WI38 (cell line): ENCODE data around the gene TRIM44.

Experiments
- H3K4me3 ChIP-seq: 2 replicates; pipeline ENCODE4 v1.5.1; 2011; ENCODE audit warnings: low read depth, mild to moderate bottlenecking, control low read depth, low read length
- TF ChIP-seq, protein P1 (sequence below): IDR thresholded peaks from 2 replicates; pipeline ENCODE4 v1.5.1; 2012; ENCODE audit warnings: low read depth, mild to moderate bottlenecking, control low read depth, low read length

The TRIM44 gene

DNA sequence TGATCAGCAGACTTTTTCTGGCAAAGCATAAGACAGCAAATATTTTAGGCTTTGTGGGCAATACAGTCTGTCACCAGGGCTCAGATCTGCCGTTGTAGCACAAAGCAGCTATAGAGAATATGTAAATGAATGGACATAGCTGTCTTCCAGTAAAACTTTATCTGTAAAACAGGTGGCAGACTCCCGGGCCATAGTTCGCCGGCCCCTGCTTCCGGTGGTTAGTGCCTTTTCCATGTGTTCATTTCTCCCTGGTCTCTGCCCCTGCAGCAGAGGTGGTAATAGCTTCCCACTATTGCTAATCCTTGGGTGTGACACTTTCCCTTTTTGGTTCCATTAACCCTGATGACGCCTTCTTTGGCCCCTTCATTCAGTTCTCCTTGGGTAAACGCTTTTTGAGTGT is 187.6 kb downstream of the TRIM44 start:
- TF ChIP-seq, protein P1, sequence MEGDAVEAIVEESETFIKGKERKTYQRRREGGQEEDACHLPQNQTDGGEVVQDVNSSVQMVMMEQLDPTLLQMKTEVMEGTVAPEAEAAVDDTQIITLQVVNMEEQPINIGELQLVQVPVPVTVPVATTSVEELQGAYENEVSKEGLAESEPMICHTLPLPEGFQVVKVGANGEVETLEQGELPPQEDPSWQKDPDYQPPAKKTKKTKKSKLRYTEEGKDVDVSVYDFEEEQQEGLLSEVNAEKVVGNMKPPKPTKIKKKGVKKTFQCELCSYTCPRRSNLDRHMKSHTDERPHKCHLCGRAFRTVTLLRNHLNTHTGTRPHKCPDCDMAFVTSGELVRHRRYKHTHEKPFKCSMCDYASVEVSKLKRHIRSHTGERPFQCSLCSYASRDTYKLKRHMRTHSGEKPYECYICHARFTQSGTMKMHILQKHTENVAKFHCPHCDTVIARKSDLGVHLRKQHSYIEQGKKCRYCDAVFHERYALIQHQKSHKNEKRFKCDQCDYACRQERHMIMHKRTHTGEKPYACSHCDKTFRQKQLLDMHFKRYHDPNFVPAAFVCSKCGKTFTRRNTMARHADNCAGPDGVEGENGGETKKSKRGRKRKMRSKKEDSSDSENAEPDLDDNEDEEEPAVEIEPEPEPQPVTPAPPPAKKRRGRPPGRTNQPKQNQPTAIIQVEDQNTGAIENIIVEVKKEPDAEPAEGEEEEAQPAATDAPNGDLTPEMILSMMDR = no peak
- no peak overlapping the region for H3K4me3 ChIP-seq

DNA sequence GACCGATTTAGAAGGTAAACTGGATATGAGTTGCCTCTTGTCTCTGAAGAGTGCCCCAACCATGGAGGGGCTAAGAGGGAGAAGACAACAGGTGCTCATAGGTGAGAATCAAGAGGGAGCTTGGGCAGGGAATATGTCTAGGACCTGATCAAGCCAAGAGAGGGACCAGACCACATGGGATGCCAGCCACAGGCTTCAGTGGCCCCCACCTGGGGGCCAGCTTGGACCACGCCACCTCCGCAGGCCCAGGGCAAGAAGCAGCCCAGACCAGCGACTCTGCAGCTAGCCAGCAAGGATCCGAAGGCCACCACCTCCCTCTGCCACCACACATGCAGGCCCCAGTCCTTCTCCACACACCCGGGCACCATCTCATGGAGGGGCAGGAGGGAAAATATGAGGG is 188.8 kb downstream of the TRIM44 start:
- TF ChIP-seq, protein P1 = no peak
- no peak overlapping the region for H3K4me3 ChIP-seq

DNA sequence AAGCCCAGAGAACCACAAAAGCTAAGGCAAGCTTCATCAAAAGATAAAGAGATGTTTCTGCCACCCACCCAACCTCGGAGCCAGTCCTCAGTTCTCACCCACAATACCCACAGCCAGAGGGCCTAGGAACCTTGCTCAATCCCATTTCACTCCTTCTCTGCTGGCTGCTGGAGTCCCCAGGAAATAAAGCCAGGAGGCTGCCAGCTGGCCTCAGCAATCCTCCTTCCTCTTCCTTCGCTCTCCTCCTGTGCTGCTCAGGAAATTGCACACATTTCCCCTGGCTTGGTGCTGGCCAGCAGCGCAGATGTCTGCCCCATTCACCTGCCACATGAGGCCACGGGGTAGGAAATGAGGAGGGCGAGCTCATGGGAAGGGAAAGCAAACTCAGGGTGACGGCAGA is 189.5 kb downstream of the TRIM44 start:
- TF ChIP-seq, protein P1 = no peak

DNA sequence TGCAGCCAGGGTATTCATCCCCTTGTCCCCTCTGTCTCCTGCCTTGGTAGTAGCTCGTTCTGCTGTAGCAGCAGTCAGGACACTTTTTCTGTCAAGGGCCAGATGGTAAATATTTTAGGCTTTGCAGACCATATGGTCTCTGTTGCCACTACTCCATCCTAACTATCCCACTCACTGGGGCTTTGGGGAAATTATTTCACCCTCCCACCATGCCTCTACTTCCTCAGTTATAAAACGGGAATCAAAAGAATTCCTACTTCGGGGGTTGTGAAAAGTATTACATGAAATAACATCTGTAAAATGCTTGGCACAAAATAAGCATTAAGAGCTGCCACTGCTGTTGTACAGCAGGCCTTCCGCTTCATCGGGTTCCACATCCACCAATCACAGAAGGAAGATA is 191.4 kb downstream of the TRIM44 start:
- H3K4me3 ChIP-seq = no peak overlapping the region
- TF ChIP-seq, protein P1 = no peak

More for the DNA sequence above, 189.5 kb downstream of the TRIM44 start:
- no peak overlapping the region for H3K4me3 ChIP-seq

DNA sequence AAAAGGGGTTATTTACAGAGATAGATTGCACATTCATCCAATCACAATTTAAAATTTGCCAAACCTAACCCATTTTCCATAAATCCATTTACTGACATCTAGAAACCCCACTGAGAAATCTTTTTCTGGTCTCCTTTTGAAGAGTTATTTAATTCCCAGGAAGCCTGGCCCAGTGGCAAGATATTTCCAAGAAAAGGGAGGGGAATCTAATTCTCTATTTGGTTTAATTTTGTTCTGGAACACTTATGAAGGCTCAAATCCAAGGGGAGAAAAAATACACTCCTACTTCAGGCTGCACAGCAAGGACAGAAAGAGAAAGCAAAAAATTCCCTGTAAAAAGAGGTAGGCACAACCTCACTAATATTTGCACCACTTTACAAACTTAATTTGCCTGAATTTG is 193.1 kb downstream of the TRIM44 start:
- TF ChIP-seq, protein P1 = no peak
- H3K4me3 ChIP-seq = no peak overlapping the region

DNA sequence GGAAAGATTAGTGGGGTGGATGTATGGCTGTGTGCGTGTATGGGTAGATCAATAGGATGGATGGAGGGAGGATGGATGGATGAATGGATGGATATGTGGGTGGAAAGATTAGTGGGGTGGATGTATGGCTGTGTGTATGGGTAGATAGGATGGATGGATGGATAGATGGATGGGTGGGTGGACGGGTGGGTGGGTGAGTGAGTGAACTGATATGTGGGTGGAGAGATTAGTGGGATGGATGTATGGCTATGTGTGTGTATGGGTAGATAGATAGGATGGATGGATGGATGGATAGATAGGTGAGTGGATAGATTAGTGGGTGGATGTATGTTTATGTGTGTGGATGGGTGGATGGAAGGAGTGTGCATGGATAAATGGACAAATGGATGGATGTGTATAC is 193.7 kb downstream of the TRIM44 start:
- TF ChIP-seq, protein P1 = no peak
- no peak overlapping the region for H3K4me3 ChIP-seq

DNA sequence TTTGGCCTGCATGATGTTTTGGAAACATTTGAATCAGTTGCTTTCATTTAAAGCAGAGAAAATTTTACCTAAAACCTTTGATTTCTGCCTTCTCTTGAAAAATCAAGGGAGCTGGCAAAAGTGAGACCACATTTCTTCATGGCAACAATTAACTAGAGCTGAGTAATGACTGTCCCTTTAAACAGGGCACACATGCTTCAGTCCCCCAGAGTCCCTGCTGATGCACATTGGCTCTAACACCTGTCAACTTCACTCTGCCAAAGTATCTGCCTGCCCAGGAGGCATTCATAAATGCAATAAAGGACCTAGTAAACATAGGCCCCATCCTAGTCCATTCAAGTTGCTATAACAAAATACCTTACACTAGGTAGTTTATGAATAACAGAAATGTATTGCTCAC is 194.2 kb downstream of the TRIM44 start:
- TF ChIP-seq, protein P1 = no peak

More for the DNA sequence above, 194.2 kb downstream of the TRIM44 start:
- no peak overlapping the region for H3K4me3 ChIP-seq
